Measurements from ENCODE around the gene AHCY.
"Not testable (repeated sequence)": the region's sequence is repeated elsewhere in the genome, so short reads cannot be mapped to it uniquely, and the experiment has no call there.

Gene AHCY

GRCh38 chr20:34302723-34303533, at the start of gene AHCY:
TSS of gene AHCY (minus strand) at chr20:34303355. CDS start at chr20:34303270, 85 bp downstream.
- DNase-seq (ENCODE audit: low read depth, low spot score), result peak; percentile 92

GRCh38 chr20:34350095-34350494, 46.9 kb upstream of the AHCY start:
- no peak for DNase-seq (ENCODE audit: low read depth, low spot score)

GRCh38 chr20:34347571-34347970, 44.4 kb upstream of the AHCY start:
- DNase-seq (ENCODE audit: low read depth, low spot score), result no peak

GRCh38 chr20:34346533-34346865, 43.3 kb upstream of the AHCY start:
- not testable (repeated sequence) for DNase-seq (ENCODE audit: low read depth, low spot score)

- DNase-seq (ENCODE audit: low read depth, low spot score), result not testable (repeated sequence)
These were observed 42.8 kb upstream of the AHCY start for GRCh38 chr20:34345839-34346532.

GRCh38 chr20:34345402-34345736, 42.2 kb upstream of the AHCY start:
- no peak for DNase-seq (ENCODE audit: low read depth, low spot score)

- no peak for DNase-seq (ENCODE audit: low read depth, low spot score)
These were observed 41.1 kb upstream of the AHCY start for GRCh38 chr20:34344238-34344637.

GRCh38 chr20:34343458-34344211, 40.5 kb upstream of the AHCY start:
- no peak for DNase-seq (ENCODE audit: low read depth, low spot score)

GRCh38 chr20:34341199-34341598, 38.0 kb upstream of the AHCY start:
- not testable (repeated sequence) for DNase-seq (ENCODE audit: low read depth, low spot score)

GRCh38 chr20:34340726-34341125, 37.6 kb upstream of the AHCY start:
- DNase-seq (ENCODE audit: low read depth, low spot score), result not testable (repeated sequence)

GRCh38 chr20:34337982-34338726, 35.0 kb upstream of the AHCY start:
- DNase-seq (ENCODE audit: low read depth, low spot score), result no peak

- DNase-seq (ENCODE audit: low read depth, low spot score), result no peak
These were observed 34.4 kb upstream of the AHCY start for GRCh38 chr20:34337544-34337943.

GRCh38 chr20:34334654-34335407, 31.7 kb upstream of the AHCY start:
- no peak for DNase-seq (ENCODE audit: low read depth, low spot score)

GRCh38 chr20:34333786-34334185, 30.6 kb upstream of the AHCY start:
- DNase-seq (ENCODE audit: low read depth, low spot score), result no peak

- DNase-seq (ENCODE audit: low read depth, low spot score), result no peak
These were observed 29.2 kb upstream of the AHCY start for GRCh38 chr20:34332262-34332920.

GRCh38 chr20:34331838-34332237, 28.7 kb upstream of the AHCY start:
- no peak for DNase-seq (ENCODE audit: low read depth, low spot score)

- DNase-seq (ENCODE audit: low read depth, low spot score), result not testable (repeated sequence)
These were observed 27.8 kb upstream of the AHCY start for GRCh38 chr20:34330861-34331544.

- no peak for DNase-seq (ENCODE audit: low read depth, low spot score)
These were observed 25.9 kb upstream of the AHCY start for GRCh38 chr20:34328928-34329677.

GRCh38 chr20:34328207-34328606, 25.1 kb upstream of the AHCY start:
- DNase-seq (ENCODE audit: low read depth, low spot score), result not testable (repeated sequence)
